HUES48 (cell line): ENCODE results near the gene CFHR5.
"Not testable (repeated sequence)": the region's sequence is repeated elsewhere in the genome, so short reads cannot be mapped to it uniquely, and the experiment has no call there.

Experiments used
- H3K27ac ChIP-seq: one replicate; pipeline ENCODE4 v1.7.0; 2013; ENCODE audit warnings: low read depth, low read length, inconsistent platforms
- H3K27me3 ChIP-seq: 2 replicates; pipeline ENCODE4 v1.6.1; 2013; ENCODE audit warnings: mild to moderate bottlenecking, low read length; ENCODE audit not compliant: control insufficient read depth, insufficient read depth
- H3K36me3 ChIP-seq: 2 replicates; pipeline ENCODE4 v1.6.1; 2013; ENCODE audit warnings: low read length; ENCODE audit not compliant: control insufficient read depth, insufficient read depth
- H3K4me1 ChIP-seq: 2 replicates; pipeline ENCODE4 v1.6.1; 2013; ENCODE audit warnings: mild to moderate bottlenecking, low read length; ENCODE audit not compliant: control insufficient read depth, insufficient read depth
- H3K4me3 ChIP-seq: 2 replicates; pipeline ENCODE4 v1.5.1; 2013; ENCODE audit warnings: mild to moderate bottlenecking, low read depth, low read length
- H3K9ac ChIP-seq: 2 replicates; pipeline ENCODE4 v1.6.1; 2013; ENCODE audit warnings: mild to moderate bottlenecking, low read depth, low read length, moderate library complexity
- H3K9me3 ChIP-seq: 2 replicates; pipeline ENCODE4 v1.6.1; 2013; ENCODE audit warnings: low read length; ENCODE audit not compliant: control insufficient read depth, insufficient read depth

Gene CFHR5

DNA sequence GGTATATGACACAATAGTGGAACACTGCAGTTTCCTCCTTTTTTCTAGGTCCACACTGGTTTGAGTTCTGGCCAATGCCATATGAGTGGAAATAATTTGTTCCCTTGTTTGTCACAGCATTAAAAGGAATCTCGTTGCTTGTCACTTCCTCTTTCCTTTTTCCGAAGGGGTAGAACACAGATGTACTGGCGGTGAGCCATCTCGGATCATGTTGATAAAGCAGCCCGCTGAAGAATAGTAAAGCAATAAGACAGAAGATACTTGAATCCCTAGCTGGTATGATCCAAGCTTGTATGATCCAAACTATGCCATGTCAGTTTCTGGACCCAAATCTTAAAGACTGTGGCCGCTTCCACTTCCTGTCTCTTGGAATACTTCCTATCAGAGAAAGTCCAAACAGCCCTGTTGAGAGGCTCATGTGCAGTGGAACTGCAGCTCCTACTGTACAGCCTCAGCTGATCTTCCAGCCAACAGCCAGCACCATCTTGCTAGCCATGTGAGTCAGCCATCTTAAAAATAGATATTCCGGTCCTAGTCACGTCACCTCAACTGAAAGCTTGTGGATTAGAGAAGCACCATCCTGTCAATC, 40.3 kb downstream of the CFHR5 start:
- Histone ChIP-seq H3K9me3 (no peaks in the 10 kb centered on the region), H3K4me1 (peaks cover 6% of the 10 kb centered on the region), H3K27me3 (no peaks in the 10 kb centered on the region), H3K9ac (no peak overlapping the region), H3K36me3 (no peaks in the 10 kb centered on the region), H3K4me3 (no peak overlapping the region), H3K27ac (no peak overlapping the region)

DNA sequence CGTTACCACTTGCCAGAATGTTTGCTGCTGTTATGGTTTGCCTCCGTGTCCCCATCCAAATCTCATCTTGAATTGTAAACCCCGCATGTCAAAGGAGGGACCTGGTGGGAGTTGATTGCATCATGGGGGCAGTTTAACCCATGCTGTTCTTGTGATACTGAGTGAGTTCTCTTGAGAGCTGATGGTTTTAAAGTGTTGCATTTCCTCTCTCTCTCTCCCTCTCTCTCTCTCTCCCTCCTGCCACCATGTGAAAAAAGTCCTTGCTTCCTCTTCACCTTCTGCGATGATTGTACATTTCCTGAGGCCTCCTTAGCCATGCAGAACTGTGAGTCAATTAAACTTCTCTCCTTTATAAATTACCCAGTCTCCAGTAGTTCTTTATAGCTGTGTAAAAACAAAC, 44.4 kb downstream of the CFHR5 start:
- H3K4me1 ChIP-seq = peaks cover 6% of the 10 kb centered on the region
- no peak overlapping the region for H3K27ac ChIP-seq
- no peak overlapping the region for H3K9ac ChIP-seq
- H3K36me3 ChIP-seq = no peaks in the 10 kb centered on the region
- H3K4me3 ChIP-seq = no peak overlapping the region
- H3K27me3 ChIP-seq = no peaks in the 10 kb centered on the region
- H3K9me3 ChIP-seq = no peaks in the 10 kb centered on the region

DNA sequence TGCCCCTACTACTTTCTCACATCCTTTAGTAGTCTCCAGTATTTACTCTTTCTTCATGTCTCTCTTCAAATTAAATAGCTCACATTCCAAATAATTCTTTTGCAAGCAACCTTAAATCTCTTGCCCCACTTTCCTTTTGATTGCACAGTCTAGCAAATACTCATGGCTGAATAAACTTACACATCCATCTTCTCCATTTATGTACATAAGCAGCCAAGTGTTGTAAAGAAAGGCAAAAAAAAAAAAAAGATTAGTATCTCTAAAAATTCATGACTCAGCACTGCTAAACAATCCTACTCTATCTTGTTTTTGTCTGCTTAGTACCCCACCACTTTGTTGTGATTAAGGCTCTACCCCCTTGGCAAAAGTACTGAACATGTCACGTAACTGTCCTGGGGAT, 47.1 kb downstream of the CFHR5 start:
- Histone ChIP-seq H3K36me3 (no peaks in the 10 kb centered on the region), H3K4me3 (no peak overlapping the region), H3K4me1 (peaks cover 6% of the 10 kb centered on the region), H3K9me3 (no peaks in the 10 kb centered on the region), H3K9ac (no peak overlapping the region), H3K27ac (no peak overlapping the region), H3K27me3 (no peaks in the 10 kb centered on the region)

DNA sequence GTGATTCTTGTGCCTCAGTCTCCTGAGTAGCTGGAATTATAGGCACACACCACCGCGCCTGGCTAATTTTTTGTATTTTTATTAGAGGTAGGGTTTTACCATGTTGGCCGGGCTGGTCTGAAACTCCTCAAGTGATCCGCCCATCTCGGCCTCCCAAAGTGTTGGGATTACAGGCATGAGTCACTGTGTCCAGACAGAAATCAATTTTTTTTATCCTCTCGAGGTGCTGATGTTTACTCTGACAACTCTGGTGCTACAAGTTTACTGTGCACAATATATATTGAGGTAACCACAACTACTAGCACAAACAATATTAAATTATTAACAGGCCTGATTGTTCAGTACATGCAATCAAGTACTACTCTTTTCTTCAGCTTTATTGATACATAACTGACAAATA, 50.0 kb downstream of the CFHR5 start:
- H3K9ac ChIP-seq = no peak overlapping the region
- no peaks in the 10 kb centered on the region for H3K9me3 ChIP-seq
- no peaks in the 10 kb centered on the region for H3K4me1 ChIP-seq
- H3K36me3 ChIP-seq = no peaks in the 10 kb centered on the region
- H3K27me3 ChIP-seq = no peaks in the 10 kb centered on the region
- no peak overlapping the region for H3K4me3 ChIP-seq
- no peak overlapping the region for H3K27ac ChIP-seq

DNA sequence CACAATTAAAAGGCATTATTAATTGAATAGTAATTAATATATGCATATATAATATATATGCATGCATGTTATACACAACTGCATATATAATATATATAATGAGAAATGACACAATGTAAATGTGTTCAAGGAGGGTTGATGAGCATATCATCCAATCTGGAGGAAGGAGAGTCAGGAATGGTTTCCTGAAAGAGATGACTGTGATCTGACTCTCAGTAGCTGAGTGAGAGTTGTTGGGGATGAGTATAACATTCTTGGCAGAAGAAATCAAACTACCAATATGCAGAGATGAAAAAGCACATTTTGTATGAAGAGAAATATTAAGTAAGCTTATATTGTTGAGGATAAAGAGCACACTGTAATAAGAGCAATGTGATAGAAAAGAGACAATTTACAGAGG, 52.4 kb downstream of the CFHR5 start:
- H3K27ac ChIP-seq = no peak overlapping the region

DNA sequence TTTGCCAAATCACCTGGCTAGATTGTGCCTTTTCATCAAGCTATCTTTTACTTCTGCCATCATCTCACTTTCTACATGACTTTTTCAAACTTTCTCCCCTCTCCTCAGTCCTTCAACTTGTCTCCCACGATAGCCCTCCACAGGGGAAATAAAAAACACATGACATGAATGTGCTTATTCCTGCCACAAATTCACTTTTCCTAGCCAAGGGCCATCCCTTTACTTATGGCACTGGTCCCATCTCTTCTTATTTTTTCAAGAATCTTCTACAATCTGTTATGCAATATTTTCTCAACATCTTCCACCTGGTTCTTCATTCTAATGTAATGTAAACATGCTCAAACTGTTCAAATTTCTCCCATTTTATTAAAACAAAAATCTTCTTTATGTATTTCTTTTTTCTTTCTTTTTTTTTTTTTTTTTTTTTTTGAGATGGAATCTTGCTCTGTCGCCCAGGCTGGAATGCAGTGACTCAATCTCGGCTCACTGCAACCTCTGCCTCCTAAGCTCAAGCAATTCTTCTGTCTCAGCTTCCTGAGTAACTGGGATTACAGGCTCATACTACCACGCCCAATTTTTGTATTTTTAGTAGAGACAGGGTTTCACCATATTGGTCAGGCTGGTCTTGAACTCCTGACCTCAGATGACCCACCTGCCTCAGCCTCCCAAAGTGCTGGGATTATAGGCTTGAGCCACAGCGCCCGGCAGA, 57.4 kb downstream of the CFHR5 start:
- not testable (repeated sequence) for H3K9me3 ChIP-seq, H3K27me3 ChIP-seq, H3K9ac ChIP-seq, H3K27ac ChIP-seq, H3K4me3 ChIP-seq, H3K36me3 ChIP-seq, H3K4me1 ChIP-seq

More for the DNA sequence above, 52.4 kb downstream of the CFHR5 start:
- Histone ChIP-seq H3K4me3 (no peak overlapping the region), H3K9ac (no peak overlapping the region), H3K27me3 (no peaks in the 10 kb centered on the region), H3K4me1 (no peaks in the 10 kb centered on the region), H3K9me3 (no peaks in the 10 kb centered on the region), H3K36me3 (no peaks in the 10 kb centered on the region)

DNA sequence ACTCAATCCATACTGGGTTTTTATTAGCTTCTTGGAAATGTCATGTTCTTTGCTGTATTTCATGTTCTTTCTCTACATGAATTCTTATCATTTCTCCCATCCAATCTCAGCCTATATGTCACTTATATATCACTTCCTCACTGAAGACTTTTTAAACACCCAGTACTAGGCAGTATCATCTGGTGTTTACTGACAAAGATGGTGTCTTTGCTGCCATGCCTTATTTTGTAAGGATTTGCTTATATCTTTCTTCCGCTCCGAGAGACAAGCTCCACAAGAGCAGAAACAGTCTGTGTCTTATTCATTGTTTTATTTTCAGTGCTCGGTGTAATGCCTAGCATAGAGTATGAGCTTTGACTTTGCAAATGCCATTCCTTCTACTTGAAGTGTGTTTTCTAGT, 59.5 kb downstream of the CFHR5 start:
- H3K4me1 ChIP-seq = no peaks in the 10 kb centered on the region
- H3K27me3 ChIP-seq = no peaks in the 10 kb centered on the region
- no peak overlapping the region for H3K9ac ChIP-seq
- no peaks in the 10 kb centered on the region for H3K9me3 ChIP-seq
- no peak overlapping the region for H3K27ac ChIP-seq
- H3K36me3 ChIP-seq = no peaks in the 10 kb centered on the region
- no peak overlapping the region for H3K4me3 ChIP-seq

DNA sequence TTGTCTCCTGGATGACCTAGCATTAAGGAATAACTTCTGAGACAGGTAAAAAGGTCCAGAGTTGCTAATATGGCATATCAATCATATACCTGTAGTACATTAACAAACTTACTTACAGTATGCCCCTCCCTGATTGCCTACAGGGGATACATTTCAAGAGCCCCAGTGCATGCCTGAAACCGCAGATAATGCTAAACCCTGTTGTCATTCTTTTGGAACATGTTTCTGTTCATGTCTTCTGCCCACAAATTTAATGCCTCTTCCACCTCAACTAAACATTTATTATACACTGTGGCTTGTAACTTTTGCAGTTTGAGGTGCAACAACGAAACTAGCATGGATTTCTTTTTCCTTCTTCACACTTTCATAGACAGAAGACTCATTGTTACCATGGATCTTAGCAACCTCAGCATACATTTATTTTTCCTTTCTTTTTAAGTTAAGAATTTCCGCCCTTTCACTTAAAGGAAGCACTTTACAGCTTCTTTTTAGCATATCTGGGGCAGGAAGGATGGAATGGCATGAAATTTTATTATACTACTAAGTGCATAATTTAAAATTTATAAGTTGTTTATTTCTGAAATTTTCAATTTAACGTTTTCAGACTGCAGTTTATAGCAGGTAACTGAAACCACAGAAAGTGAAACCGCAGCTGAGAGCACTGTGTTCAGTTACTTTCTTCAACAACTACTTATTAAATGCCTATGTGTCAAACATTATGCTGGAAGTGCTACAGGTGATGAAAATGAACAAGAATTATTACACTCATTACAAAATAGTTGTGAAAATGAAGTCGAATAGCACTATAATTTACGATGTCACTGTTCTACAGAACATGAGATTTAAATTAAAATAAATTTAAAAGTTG, 64.4 kb downstream of the CFHR5 start:
- no peaks in the 10 kb centered on the region for H3K9me3 ChIP-seq
- H3K36me3 ChIP-seq = no peaks in the 10 kb centered on the region
- H3K27ac ChIP-seq = no peak overlapping the region
- H3K4me3 ChIP-seq = no peak overlapping the region
- no peak overlapping the region for H3K9ac ChIP-seq
- H3K27me3 ChIP-seq = no peaks in the 10 kb centered on the region
- H3K4me1 ChIP-seq = no peaks in the 10 kb centered on the region

DNA sequence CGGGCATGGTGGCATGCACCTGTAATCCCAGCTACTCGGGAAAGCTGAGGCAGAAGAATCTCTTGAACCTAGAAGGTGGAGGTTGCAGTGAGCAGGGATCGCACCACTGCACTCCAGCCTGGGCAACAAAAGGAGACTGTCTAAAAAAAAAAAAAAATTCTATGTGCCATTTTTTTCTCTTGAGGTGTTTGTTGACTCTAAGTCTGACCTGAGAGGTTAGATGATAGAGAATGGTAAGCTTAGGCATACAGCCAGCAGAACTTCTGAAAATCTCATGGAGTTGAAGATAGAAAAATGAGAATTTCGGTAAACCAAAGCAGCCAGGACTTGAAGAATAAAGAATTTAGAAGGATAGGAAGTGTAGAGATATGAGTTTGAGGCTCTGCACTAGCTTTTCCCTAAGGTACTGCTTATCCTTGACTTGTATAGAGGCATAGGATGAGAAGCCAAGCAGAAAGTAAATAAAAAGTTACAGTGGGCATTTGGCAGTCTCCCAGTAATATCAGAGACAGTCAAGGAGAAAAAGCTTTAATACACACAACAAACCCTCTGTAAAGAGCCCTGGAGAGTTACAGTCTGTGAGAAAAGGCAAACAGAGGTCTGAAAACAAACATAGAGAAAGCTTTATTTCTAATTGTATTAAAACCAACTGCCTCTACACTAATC, 65.5 kb downstream of the CFHR5 start:
- Histone ChIP-seq H3K4me3 (no peak overlapping the region), H3K4me1 (no peaks in the 10 kb centered on the region), H3K27ac (no peak overlapping the region), H3K9ac (no peak overlapping the region), H3K27me3 (no peaks in the 10 kb centered on the region), H3K9me3 (no peaks in the 10 kb centered on the region), H3K36me3 (no peaks in the 10 kb centered on the region)

DNA sequence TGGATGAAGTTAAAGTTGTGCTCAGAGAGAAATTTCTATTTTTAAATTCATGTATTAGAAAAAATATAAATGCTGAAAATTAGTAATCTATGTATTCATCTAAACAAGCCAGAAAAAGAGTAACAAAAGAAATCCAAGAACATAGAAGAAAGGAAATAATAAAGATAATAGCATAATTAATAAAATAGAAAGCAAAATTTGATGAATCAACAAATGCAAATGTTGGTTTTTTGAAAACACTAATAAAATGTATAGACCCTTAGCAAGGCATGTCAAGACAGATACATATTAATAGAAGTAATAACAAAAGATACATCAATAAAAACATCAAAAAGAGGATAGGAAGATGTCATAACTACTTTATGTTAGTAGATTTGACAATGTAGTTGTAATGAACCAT, 71.7 kb downstream of the CFHR5 start:
- no peaks in the 10 kb centered on the region for H3K4me1 ChIP-seq
- no peaks in the 10 kb centered on the region for H3K27me3 ChIP-seq
- H3K9me3 ChIP-seq = no peaks in the 10 kb centered on the region
- no peaks in the 10 kb centered on the region for H3K36me3 ChIP-seq
- H3K9ac ChIP-seq = no peak overlapping the region
- H3K27ac ChIP-seq = no peak overlapping the region
- H3K4me3 ChIP-seq = no peak overlapping the region
